VCaP (cell line): ENCODE measurements around the gene PRKCH.

ENCODE experiments used
- H3K27ac ChIP-seq: fragments of 450-650 bp; 2 replicates; pipeline ENCODE4 v1.5.1; 2017
- TF ChIP-seq, protein P1 (sequence below): fragments of 450-650 bp; conservative IDR thresholded peaks from 2 replicates; pipeline ENCODE4 v1.5.1; 2017; ENCODE audit warnings: mild to moderate bottlenecking, moderate library complexity

Gene PRKCH

GRCh38 chr14:61386173-61386772, 64.9 kb downstream of the PRKCH start:
- TF ChIP-seq, protein P1, sequence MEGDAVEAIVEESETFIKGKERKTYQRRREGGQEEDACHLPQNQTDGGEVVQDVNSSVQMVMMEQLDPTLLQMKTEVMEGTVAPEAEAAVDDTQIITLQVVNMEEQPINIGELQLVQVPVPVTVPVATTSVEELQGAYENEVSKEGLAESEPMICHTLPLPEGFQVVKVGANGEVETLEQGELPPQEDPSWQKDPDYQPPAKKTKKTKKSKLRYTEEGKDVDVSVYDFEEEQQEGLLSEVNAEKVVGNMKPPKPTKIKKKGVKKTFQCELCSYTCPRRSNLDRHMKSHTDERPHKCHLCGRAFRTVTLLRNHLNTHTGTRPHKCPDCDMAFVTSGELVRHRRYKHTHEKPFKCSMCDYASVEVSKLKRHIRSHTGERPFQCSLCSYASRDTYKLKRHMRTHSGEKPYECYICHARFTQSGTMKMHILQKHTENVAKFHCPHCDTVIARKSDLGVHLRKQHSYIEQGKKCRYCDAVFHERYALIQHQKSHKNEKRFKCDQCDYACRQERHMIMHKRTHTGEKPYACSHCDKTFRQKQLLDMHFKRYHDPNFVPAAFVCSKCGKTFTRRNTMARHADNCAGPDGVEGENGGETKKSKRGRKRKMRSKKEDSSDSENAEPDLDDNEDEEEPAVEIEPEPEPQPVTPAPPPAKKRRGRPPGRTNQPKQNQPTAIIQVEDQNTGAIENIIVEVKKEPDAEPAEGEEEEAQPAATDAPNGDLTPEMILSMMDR: no peak

GRCh38 chr14:61387076-61387475, 65.7 kb downstream of the PRKCH start:
- TF ChIP-seq, protein P1: no peak
- H3K27ac ChIP-seq: no peak overlapping the region

More at GRCh38 chr14:61386173-61386772, 64.9 kb downstream of the PRKCH start:
- H3K27ac ChIP-seq: no peak overlapping the region

DNA sequence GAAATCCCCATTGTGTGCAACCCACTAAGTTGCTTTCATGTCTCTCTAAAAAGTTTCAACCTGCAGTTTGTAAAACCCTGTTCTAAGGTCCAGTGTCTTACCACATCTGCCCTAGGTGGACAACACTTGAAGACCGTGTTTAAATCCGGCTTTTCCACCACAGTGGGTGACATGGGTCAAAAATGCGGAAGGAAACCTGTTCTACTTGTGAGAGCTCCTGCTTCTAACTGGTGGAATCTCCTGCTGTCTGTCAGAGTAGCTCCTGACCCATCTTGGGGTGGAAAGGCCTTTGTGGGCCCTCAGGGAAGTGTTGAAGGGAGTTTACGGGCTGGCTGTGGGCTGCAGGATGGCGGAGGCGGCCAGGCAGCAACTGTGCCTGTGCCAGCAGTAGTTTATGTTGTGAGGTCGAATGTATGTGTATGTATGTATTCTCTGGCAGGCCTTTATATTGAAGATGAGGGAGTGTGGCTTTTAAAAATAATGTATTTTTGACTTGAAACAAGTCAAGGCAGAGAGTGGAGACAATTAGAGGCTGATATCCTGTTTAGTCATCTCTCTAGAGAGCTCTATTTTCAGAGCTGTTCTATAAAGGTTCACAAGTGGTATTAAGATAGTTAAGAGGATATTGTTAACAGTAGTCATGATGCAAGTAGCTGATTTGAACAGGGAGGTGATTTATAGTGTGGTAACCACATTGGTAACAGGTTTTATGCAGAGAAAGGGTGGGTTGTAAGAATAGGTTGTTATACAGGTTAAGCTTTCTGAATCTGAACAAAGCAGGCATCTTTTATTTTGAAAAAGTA, 67.0 kb downstream of the PRKCH start:
- TF ChIP-seq, protein P1: no peak
- no peak overlapping the region for H3K27ac ChIP-seq

- no peak overlapping the region for H3K27ac ChIP-seq
- TF ChIP-seq, protein P1: no peak
These were observed 67.7 kb downstream of the PRKCH start for GRCh38 chr14:61388976-61389576.

GRCh38 chr14:61391119-61391518, 69.7 kb downstream of the PRKCH start:
- H3K27ac ChIP-seq: no peak overlapping the region
- TF ChIP-seq, protein P1: no peak

DNA sequence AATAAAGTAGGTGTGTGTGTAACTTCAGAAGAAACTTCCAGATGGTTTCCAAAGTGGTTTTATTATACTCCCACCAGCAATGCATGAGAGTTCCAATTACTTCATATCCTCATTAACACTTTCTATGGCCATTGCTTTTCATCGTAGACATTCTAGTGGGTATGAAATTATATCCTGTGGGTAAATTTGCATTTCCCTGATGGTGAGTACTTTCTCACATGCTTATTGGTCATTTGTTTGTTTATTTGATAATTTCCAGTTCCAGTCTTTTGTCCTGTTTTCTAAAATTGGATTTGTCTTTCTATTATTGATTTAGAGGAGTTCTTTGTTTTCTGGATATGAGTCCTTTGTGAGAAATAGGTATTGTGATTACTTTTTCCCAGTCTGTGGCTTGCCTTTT, 70.9 kb downstream of the PRKCH start:
- no peak overlapping the region for H3K27ac ChIP-seq
- TF ChIP-seq, protein P1: no peak

- TF ChIP-seq, protein P1: no peak
These were observed 73.2 kb downstream of the PRKCH start for GRCh38 chr14:61394542-61394941.

More at GRCh38 chr14:61394542-61394941, 73.2 kb downstream of the PRKCH start:
- no peak overlapping the region for H3K27ac ChIP-seq
